ENCODE measurements around the gene ATG16L1.

The ATG16L1 gene

GRCh38 chr2:233251306-233252116 is at the start of gene ATG16L1:
Gene ATG16L1 (plus strand): TSS chr2:233251673. CDS start chr2:233251828, 155 bp downstream.
- TF ChIP-seq GATA2 (IDR thresholded peaks at IDR 0.05; ENCODE audit: low read depth, low read length) (no peak), GATA3 (IDR thresholded peaks at IDR 0.05; ENCODE audit: low read depth, low read length) (no peak)

- TF ChIP-seq GATA2 (IDR thresholded peaks at IDR 0.05; ENCODE audit: low read depth, low read length) (no peak), GATA3 (IDR thresholded peaks at IDR 0.05; ENCODE audit: low read depth, low read length) (no peak)
Observed at GRCh38 chr2:233202531-233202944, 48.9 kb upstream of the ATG16L1 start.

GRCh38 chr2:233203060-233203459 is 48.4 kb upstream of the ATG16L1 start:
- no peak for TF ChIP-seq GATA2 (IDR thresholded peaks at IDR 0.05; ENCODE audit: low read depth, low read length)
- no peak for TF ChIP-seq GATA3 (IDR thresholded peaks at IDR 0.05; ENCODE audit: low read depth, low read length)

GRCh38 chr2:233204286-233204936 is 47.1 kb upstream of the ATG16L1 start:
- no peak for TF ChIP-seq GATA3 (IDR thresholded peaks at IDR 0.05; ENCODE audit: low read depth, low read length)
- TF ChIP-seq GATA2 (IDR thresholded peaks at IDR 0.05; ENCODE audit: low read depth, low read length): no peak

DNA sequence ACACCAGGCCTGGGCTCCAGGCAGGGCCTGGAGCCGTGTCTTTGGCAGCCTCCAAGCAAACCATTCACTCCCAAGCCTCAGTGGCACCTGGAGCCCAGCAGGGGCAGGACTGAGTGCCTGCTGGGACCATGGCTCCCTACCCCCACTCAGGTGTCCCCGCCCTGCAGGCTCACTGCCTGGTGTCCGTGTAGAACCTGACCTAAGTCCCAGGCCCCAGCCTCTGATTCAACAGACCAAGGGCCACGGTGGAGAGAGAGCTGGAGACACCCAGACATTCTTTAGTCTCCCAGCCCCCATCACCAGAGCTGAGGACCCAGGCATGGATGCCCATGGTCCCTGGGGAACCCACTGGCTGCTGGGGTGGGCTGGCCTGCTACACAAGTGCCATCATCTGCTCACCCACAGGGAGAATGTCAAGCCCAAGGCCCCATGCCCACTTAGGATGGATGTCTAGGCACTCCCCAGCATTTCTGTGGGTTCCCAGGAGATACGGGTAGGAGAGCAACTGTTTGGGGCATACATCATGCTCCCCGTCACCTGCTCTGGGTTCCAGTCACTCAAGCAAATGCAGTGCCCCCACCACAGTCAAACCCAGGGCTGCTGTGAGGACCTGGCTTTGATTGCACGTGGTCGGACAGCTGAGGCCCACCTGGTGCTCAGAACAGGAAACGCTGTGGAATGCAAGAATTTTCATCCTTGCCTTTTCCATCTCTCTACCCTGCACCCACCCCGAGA is 42.9 kb upstream of the ATG16L1 start:
- TF ChIP-seq GATA2 (IDR thresholded peaks at IDR 0.05; ENCODE audit: low read depth, low read length) (no peak), GATA3 (IDR thresholded peaks at IDR 0.05; ENCODE audit: low read depth, low read length) (no peak)

DNA sequence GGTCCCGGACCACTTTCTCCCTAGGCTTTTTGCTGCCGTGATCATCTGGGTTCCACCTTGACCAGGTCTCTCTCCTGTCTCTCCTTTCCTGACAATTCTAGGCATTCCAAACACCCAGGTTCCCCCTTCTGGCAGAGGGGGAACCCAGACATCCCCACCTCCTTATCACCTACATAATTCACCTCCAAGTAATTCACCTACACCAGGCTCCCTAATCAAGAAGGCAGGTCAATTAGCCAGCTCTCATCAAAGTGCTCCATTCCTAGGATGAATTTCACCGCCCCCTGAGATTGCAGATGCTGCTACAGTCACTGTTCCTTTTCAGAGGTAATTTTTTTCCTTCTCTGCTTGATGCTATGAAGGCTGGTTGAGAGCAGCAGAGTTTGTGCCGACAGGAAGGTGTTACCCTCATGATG is 42.3 kb upstream of the ATG16L1 start:
- TF ChIP-seq GATA2 (IDR thresholded peaks at IDR 0.05; ENCODE audit: low read depth, low read length) (no peak), GATA3 (IDR thresholded peaks at IDR 0.05; ENCODE audit: low read depth, low read length) (no peak)

GRCh38 chr2:233209533-233210171 is 41.8 kb upstream of the ATG16L1 start:
- TF ChIP-seq GATA3 (IDR thresholded peaks at IDR 0.05; ENCODE audit: low read depth, low read length) (no peak), GATA2 (IDR thresholded peaks at IDR 0.05; ENCODE audit: low read depth, low read length) (no peak)

GRCh38 chr2:233210281-233210680 is 41.2 kb upstream of the ATG16L1 start:
- no peak for TF ChIP-seq GATA2 (IDR thresholded peaks at IDR 0.05; ENCODE audit: low read depth, low read length)
- no peak for TF ChIP-seq GATA3 (IDR thresholded peaks at IDR 0.05; ENCODE audit: low read depth, low read length)

GRCh38 chr2:233210843-233211547 is 40.5 kb upstream of the ATG16L1 start:
- TF ChIP-seq GATA3 (IDR thresholded peaks at IDR 0.05; ENCODE audit: low read depth, low read length) (no peak), GATA2 (IDR thresholded peaks at IDR 0.05; ENCODE audit: low read depth, low read length) (no peak)

- TF ChIP-seq GATA3 (IDR thresholded peaks at IDR 0.05; ENCODE audit: low read depth, low read length) (no peak), GATA2 (IDR thresholded peaks at IDR 0.05; ENCODE audit: low read depth, low read length) (no peak)
Observed at GRCh38 chr2:233211548-233211895, 40.0 kb upstream of the ATG16L1 start.

DNA sequence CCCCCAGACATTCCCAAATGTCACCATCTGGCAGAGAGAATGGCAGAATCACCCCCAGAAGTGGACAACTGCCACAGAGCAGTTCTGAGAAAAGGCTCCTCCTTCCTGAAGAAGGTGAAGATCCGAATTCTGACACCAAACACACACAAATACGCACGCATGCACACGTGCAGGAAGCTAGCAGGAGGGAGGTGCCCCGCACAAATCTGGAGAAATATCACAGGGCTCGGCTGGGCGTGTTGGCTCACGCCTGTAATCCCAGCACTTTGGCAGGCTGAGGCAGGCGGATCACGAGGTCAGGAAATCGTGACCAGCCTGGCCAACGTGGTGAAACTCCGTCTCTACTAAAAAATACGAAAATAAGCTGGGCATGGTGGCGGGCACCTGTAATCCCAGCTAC is 38.5 kb upstream of the ATG16L1 start:
- no peak for TF ChIP-seq GATA2 (IDR thresholded peaks at IDR 0.05; ENCODE audit: low read depth, low read length)
- TF ChIP-seq GATA3 (IDR thresholded peaks at IDR 0.05; ENCODE audit: low read depth, low read length): no peak

DNA sequence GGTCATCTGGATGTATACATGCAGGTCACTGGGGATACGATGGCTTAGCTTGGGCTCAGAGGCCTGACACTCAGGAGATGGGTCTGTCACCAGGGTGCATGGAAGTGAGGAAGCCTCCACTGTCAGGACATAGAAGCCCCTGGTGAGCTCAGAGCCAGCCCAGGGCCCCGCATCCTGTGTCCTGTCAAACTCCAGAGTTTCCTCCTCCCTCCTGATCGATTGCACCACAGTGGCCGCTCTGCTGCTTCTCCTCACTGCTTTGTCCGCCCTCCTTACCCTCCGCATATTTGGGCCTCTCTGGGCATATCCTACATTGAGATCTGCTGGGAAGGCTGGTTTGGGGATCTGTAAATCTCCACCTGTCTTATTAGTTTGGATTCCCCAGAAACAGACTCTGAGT is 37.5 kb upstream of the ATG16L1 start:
- TF ChIP-seq GATA3 (IDR thresholded peaks at IDR 0.05; ENCODE audit: low read depth, low read length) (no peak), GATA2 (IDR thresholded peaks at IDR 0.05; ENCODE audit: low read depth, low read length) (no peak)

DNA sequence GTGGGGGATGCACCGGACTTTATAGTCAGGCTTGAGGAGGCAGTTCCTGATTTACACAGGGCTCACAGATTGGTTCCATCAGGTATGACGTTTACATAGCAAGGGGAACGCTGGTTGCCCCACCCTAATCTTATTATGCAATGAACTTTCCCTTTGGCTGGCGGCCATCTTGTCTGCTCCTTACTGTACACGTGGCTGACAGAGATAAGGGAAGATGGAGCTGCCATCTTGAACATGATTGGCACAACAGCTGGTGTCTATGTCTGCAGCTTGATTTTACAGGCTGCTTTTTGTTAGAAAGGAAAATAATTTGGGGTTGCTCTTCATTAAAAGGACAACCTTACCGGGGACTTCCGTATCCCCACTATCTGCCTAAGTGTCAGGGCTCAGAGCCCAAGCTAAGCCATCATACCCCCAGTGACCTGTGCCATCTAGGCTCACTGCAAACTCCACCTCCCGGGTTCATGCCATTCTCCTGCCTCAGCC is 33.5 kb upstream of the ATG16L1 start:
- no peak for TF ChIP-seq GATA2 (IDR thresholded peaks at IDR 0.05; ENCODE audit: low read depth, low read length)
- no peak for TF ChIP-seq GATA3 (IDR thresholded peaks at IDR 0.05; ENCODE audit: low read depth, low read length)
